SK-N-SH treated with all-trans-retinoic acid at 6 μM for 48 hours (cell line): Measurements from ENCODE around the gene ATP5IF1.

Experiments
- ATAC-seq: fragments of 200-7000 bp; cut with Tn5 transposase; 3 replicates; pipeline ENCODE4 v1.9.1; 2020; ENCODE audit warnings: mild to moderate bottlenecking, moderate library complexity
- ARNTL ChIP-seq: fragments of 450-650 bp; formaldehyde crosslinking; IDR thresholded peaks from 2 replicates; pipeline ENCODE4 v1.5.0; 2020; ENCODE audit warnings: low read depth, mild to moderate bottlenecking, moderate library complexity, borderline replicate concordance
- BACH2 ChIP-seq: fragments of 250-450 bp; sonication (Bioruptor Pico); IDR thresholded peaks from 2 replicates; pipeline ENCODE4 v1.9.0; 2021; ENCODE audit warnings: mild to moderate bottlenecking, borderline replicate concordance
- CSDC2 ChIP-seq: fragments of 250-450 bp; sonication (Bioruptor Pico); IDR thresholded peaks from 2 replicates; pipeline ENCODE4 v1.5.0; 2020; ENCODE audit warnings: mild to moderate bottlenecking, moderate library complexity
- ESRRG ChIP-seq: fragments of 250-450 bp; sonication (Bioruptor Pico); IDR thresholded peaks from 2 replicates; pipeline ENCODE4 v1.6.1; 2021; ENCODE audit warnings: mild to moderate bottlenecking
- GLIS3 ChIP-seq: fragments of 250-450 bp; sonication (Bioruptor Pico); IDR thresholded peaks from 2 replicates; pipeline ENCODE4 v1.5.0; 2020; ENCODE audit warnings: mild to moderate bottlenecking, moderate library complexity
- OSR1 ChIP-seq: fragments of 250-450 bp; sonication (Bioruptor Pico); IDR thresholded peaks from 2 replicates; pipeline ENCODE4 v1.8.0; 2022; ENCODE audit warnings: moderate library complexity, mild to moderate bottlenecking, inconsistent platforms
- PPARA ChIP-seq: fragments of 250-450 bp; sonication (Bioruptor Pico); IDR thresholded peaks from 2 replicates; pipeline ENCODE4 v1.5.0; 2020; ENCODE audit warnings: mild to moderate bottlenecking, borderline replicate concordance
- RARB ChIP-seq: fragments of 250-450 bp; sonication (Bioruptor Pico); IDR thresholded peaks from 2 replicates; pipeline ENCODE4 v1.8.0; 2021; ENCODE audit warnings: mild to moderate bottlenecking, moderate library complexity
- SNAI2 ChIP-seq: fragments of 250-450 bp; sonication (Bioruptor Pico); IDR thresholded peaks from 2 replicates; pipeline ENCODE4 v1.5.0; 2020; ENCODE audit warnings: mild to moderate bottlenecking, moderate library complexity
- TCF4 ChIP-seq: fragments of 250-450 bp; sonication (Bioruptor Pico); IDR thresholded peaks from 2 replicates; pipeline ENCODE4 v1.8.0; 2021; ENCODE audit warnings: mild to moderate bottlenecking, moderate library complexity, borderline replicate concordance
- TOX ChIP-seq: fragments of 250-450 bp; sonication (Bioruptor Pico); IDR thresholded peaks from 2 replicates; pipeline ENCODE4 v1.8.0; 2021; ENCODE audit warnings: mild to moderate bottlenecking, moderate library complexity, borderline replicate concordance
- ZC3H10 ChIP-seq: fragments of 250-450 bp; sonication (Bioruptor Pico); IDR thresholded peaks from 2 replicates; pipeline ENCODE4 v1.5.1; 2021; ENCODE audit warnings: mild to moderate bottlenecking, moderate library complexity
- ZFP3 ChIP-seq: fragments of 250-450 bp; sonication (Bioruptor Pico); IDR thresholded peaks from 2 replicates; pipeline ENCODE4 v1.5.0; 2020; ENCODE audit warnings: mild to moderate bottlenecking, moderate library complexity
- ZFP30 ChIP-seq: fragments of 450-650 bp; formaldehyde crosslinking; IDR thresholded peaks from 2 replicates; pipeline ENCODE4 v1.5.0; 2022; ENCODE audit warnings: mild to moderate bottlenecking, moderate library complexity
- ZNF565 ChIP-seq: fragments of 450-650 bp; formaldehyde crosslinking; conservative IDR thresholded peaks from 2 replicates; pipeline ENCODE4 v1.5.0; 2020; ENCODE audit warnings: low read depth, mild to moderate bottlenecking, moderate library complexity
- ZNF8 ChIP-seq: fragments of 450-650 bp; formaldehyde crosslinking; IDR thresholded peaks from 2 replicates; pipeline ENCODE4 v1.5.0; 2020; ENCODE audit warnings: mild to moderate bottlenecking, moderate library complexity
- TF ChIP-seq, protein P1 (sequence below): fragments of 250-450 bp; sonication (Bioruptor Pico); IDR thresholded peaks from 2 replicates; pipeline ENCODE4 v1.5.0; 2020; ENCODE audit warnings: mild to moderate bottlenecking, moderate library complexity
- TF ChIP-seq, protein P2 (sequence below): fragments of 250-450 bp; sonication (Bioruptor Pico); IDR thresholded peaks from 2 replicates; pipeline ENCODE4 v1.8.0; 2021; ENCODE audit warnings: low read depth, mild to moderate bottlenecking, moderate library complexity, borderline replicate concordance
- TF ChIP-seq, protein P3 (sequence below): fragments of 250-450 bp; sonication (Bioruptor Pico); IDR thresholded peaks from 2 replicates; pipeline ENCODE4 v1.5.1; 2020; ENCODE audit warnings: low read depth, mild to moderate bottlenecking, moderate library complexity
- TF ChIP-seq, protein P4 (sequence below): fragments of 250-450 bp; sonication (Bioruptor Pico); IDR thresholded peaks from 2 replicates; pipeline ENCODE4 v1.5.1; 2021; ENCODE audit warnings: mild to moderate bottlenecking, moderate library complexity
- TF ChIP-seq, protein P5 (sequence below): fragments of 250-450 bp; sonication (Bioruptor Pico); IDR thresholded peaks from 2 replicates; pipeline ENCODE4 v1.8.0; 2020; ENCODE audit warnings: mild to moderate bottlenecking, moderate library complexity, borderline replicate concordance

Gene ATP5IF1

DNA sequence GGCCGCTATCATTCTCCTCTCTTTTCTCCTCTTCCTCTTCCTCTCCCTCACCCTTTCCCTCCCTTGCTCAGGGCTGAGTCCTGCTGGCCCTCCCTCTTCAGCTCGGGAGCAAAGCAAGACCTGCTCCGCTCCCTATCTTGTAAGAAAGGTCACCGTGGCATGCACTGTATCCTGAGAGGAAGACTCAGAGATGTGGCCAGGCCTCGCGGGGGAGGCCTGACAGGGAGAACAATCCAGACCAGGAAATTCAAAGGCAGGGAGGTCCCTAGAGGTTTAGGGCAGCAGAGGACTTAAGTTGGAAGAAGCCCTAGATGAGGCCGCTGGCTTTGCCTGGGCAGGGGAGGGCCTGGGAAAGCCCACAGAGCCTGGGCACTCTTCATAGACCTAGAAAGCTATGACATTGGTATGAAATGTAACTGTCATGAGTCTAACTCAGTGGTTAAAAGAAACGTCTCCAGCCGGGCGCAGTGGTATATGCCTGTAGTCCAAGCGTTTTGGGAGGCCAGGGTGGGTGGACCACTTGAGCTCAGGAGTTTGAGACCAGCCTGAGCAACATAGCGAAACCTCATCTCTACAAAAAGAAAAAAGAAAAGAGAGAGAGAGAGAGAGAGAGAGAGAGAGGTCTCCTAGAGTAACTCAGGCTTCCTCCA, 44.8 kb upstream of the ATP5IF1 start (continued):
- TF ChIP-seq, protein P1, sequence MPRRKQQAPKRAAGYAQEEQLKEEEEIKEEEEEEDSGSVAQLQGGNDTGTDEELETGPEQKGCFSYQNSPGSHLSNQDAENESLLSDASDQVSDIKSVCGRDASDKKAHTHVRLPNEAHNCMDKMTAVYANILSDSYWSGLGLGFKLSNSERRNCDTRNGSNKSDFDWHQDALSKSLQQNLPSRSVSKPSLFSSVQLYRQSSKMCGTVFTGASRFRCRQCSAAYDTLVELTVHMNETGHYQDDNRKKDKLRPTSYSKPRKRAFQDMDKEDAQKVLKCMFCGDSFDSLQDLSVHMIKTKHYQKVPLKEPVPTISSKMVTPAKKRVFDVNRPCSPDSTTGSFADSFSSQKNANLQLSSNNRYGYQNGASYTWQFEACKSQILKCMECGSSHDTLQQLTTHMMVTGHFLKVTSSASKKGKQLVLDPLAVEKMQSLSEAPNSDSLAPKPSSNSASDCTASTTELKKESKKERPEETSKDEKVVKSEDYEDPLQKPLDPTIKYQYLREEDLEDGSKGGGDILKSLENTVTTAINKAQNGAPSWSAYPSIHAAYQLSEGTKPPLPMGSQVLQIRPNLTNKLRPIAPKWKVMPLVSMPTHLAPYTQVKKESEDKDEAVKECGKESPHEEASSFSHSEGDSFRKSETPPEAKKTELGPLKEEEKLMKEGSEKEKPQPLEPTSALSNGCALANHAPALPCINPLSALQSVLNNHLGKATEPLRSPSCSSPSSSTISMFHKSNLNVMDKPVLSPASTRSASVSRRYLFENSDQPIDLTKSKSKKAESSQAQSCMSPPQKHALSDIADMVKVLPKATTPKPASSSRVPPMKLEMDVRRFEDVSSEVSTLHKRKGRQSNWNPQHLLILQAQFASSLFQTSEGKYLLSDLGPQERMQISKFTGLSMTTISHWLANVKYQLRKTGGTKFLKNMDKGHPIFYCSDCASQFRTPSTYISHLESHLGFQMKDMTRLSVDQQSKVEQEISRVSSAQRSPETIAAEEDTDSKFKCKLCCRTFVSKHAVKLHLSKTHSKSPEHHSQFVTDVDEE (CRISPR knock-in tag) = no peak
- TF ChIP-seq, protein P2, sequence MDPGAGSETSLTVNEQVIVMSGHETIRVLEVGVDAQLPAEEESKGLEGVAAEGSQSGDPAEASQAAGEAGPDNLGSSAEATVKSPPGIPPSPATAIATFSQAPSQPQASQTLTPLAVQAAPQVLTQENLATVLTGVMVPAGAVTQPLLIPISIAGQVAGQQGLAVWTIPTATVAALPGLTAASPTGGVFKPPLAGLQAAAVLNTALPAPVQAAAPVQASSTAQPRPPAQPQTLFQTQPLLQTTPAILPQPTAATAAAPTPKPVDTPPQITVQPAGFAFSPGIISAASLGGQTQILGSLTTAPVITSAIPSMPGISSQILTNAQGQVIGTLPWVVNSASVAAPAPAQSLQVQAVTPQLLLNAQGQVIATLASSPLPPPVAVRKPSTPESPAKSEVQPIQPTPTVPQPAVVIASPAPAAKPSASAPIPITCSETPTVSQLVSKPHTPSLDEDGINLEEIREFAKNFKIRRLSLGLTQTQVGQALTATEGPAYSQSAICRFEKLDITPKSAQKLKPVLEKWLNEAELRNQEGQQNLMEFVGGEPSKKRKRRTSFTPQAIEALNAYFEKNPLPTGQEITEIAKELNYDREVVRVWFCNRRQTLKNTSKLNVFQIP (CRISPR knock-in tag) = no peak
- TF ChIP-seq, protein P3, sequence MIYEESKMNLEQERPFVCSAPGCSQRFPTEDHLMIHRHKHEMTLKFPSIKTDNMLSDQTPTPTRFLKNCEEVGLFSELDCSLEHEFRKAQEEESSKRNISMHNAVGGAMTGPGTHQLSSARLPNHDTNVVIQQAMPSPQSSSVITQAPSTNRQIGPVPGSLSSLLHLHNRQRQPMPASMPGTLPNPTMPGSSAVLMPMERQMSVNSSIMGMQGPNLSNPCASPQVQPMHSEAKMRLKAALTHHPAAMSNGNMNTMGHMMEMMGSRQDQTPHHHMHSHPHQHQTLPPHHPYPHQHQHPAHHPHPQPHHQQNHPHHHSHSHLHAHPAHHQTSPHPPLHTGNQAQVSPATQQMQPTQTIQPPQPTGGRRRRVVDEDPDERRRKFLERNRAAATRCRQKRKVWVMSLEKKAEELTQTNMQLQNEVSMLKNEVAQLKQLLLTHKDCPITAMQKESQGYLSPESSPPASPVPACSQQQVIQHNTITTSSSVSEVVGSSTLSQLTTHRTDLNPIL (CRISPR knock-in tag) = no peak

DNA sequence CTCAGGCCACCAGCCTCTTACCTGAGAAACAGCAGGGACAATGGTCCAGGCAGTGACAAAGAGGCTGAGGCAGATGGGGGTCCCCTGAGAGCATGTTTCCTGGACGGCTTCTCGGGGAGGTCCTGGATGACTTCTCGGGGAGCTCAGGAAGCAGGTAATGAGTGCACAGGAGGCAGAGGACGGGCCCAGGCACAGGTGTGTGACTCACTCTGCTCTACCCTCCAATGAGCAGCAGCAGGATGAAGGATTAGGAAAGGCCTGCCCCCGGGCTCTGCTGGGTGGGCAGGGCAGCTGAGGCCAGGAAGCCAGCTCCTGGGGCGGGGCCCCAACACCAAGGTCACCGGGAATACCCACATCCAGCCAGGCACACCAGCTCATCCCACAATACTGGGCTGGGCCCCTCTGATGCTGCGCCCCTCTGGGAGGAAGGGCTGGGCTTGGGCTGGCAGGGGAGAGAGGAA, 42.2 kb upstream of the ATP5IF1 start:
- no peak for ATAC-seq
- TF ChIP-seq, protein P3 (CRISPR knock-in tag) = no peak
- no peak for TF ChIP-seq SNAI2 (CRISPR knock-in tag)
- TF ChIP-seq RARB = no peak
- no peak for TF ChIP-seq PPARA
- no peak for TF ChIP-seq TOX (CRISPR knock-in tag)
- TF ChIP-seq OSR1 (CRISPR knock-in tag) = no peak
- no peak for TF ChIP-seq ZNF8
- TF ChIP-seq, protein P1 (CRISPR knock-in tag) = no peak
- TF ChIP-seq GLIS3 = no peak
- TF ChIP-seq ZFP30 (CRISPR knock-in tag) = no peak
- TF ChIP-seq ZC3H10 (CRISPR knock-in tag) = no peak
- TF ChIP-seq CSDC2 (CRISPR knock-in tag) = no peak
- TF ChIP-seq, all 23 proteins: peak for 0

DNA sequence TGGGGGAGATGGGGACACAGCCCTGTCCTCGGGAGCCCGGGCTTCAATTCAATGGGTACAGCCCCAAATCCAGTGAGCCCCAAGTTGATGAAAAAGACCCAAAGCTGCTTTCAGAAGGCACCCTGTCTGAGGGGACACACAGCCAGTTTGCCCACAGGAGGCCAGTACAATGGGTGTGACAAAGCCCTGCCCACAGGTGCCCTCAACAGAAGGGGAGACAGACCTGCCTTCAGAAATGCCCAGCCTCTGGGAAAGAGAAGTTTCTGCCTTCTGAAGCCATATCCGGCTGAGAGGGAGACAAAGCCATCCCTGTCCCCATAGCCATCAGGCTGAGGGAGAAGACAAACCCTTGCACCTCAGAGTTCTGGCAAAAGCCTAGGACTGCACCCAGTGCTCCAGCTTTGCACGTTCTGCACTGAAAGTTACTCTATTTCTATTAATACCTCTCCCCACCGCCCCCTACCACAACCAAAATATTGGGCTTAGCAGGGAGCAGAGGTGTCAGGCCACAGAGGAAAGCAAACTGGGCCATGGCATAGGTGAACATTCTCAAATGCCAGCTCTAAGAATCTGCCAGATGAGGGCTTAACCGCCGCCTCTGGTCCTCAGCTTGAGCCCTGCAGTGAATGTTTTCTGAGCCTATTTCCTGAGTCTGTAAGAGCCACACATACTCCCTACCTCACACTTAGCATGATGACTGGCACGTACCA, 41.4 kb upstream of the ATP5IF1 start:
- ATAC-seq = no peak
- TF ChIP-seq OSR1 (CRISPR knock-in tag) (no peak), TOX (CRISPR knock-in tag) (no peak), TCF4 (CRISPR knock-in tag) (no peak), ARNTL (no peak), ZFP3 (CRISPR knock-in tag) (no peak), ZFP30 (CRISPR knock-in tag) (no peak), GLIS3 (no peak), BACH2 (no peak), PPARA (no peak), ZNF8 (no peak), SNAI2 (CRISPR knock-in tag) (no peak), ZNF565 (no peak), ESRRG (CRISPR knock-in tag) (no peak)
- TF ChIP-seq, protein P3 (CRISPR knock-in tag) = no peak
- TF ChIP-seq, protein P4, sequence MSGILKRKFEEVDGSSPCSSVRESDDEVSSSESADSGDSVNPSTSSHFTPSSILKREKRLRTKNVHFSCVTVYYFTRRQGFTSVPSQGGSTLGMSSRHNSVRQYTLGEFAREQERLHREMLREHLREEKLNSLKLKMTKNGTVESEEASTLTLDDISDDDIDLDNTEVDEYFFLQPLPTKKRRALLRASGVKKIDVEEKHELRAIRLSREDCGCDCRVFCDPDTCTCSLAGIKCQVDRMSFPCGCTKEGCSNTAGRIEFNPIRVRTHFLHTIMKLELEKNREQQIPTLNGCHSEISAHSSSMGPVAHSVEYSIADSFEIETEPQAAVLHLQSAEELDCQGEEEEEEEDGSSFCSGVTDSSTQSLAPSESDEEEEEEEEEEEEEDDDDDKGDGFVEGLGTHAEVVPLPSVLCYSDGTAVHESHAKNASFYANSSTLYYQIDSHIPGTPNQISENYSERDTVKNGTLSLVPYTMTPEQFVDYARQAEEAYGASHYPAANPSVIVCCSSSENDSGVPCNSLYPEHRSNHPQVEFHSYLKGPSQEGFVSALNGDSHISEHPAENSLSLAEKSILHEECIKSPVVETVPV = no peak
- TF ChIP-seq, protein P5, sequence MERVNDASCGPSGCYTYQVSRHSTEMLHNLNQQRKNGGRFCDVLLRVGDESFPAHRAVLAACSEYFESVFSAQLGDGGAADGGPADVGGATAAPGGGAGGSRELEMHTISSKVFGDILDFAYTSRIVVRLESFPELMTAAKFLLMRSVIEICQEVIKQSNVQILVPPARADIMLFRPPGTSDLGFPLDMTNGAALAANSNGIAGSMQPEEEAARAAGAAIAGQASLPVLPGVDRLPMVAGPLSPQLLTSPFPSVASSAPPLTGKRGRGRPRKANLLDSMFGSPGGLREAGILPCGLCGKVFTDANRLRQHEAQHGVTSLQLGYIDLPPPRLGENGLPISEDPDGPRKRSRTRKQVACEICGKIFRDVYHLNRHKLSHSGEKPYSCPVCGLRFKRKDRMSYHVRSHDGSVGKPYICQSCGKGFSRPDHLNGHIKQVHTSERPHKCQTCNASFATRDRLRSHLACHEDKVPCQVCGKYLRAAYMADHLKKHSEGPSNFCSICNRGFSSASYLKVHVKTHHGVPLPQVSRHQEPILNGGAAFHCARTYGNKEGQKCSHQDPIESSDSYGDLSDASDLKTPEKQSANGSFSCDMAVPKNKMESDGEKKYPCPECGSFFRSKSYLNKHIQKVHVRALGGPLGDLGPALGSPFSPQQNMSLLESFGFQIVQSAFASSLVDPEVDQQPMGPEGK = no peak
